Skeletal muscle cell (primary cell): ENCODE data around the gene RAB11FIP4.

Experiments
- DNase-seq: peaks from one replicate; pipeline ENCODE4 v3.0.0-alpha.2; 2010; ENCODE audit warnings: low read depth
- H3K4me3 ChIP-seq: 2 replicates; pipeline ENCODE4 v1.5.1; 2011; ENCODE audit warnings: low read depth, mild to moderate bottlenecking, control low read depth, low read length, moderate library complexity

RAB11FIP4 gene

DNA sequence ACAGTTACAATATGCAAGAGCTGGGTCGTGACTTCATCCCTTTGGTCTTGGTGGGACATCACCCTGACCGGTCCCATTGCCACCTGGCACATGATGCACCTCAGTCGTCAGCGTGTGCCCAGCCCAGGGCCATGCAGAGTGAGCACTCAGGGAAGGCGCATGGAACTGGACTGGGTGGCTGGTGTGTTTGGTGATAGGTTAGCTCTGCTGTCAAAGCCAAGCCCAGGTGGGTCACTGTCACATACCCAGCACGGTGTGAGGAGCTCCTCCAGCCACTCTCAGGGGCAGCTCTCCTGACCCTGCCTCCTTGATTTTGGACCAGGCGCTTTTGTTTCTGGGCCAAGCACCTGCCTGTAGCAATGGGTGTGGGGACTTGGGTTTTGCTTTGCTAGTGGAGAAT is 180.9 kb downstream of the RAB11FIP4 start:
- H3K4me3 ChIP-seq = no peak overlapping the region

DNA sequence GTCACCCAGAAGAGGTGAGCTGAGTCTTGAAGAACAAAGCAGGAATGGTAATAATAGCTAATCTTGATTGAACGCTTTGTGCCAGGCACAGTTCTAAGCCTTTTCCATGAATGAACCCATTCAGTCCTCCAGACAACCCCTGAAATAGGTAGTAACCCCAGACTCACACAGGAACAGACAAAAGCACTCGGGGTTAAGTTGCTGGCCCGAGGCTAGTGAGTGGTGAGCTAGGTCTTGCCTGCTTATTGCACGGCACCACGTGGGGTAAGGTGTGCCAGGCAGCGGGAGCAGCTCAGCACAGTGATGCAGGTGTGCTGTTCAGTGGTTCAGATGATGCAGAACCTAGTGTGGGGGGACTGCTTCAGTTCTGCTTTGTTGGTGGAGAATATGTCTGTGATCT is 181.6 kb downstream of the RAB11FIP4 start:
- no peak overlapping the region for H3K4me3 ChIP-seq
- DNase-seq = no peak

More for the DNA sequence above, 180.9 kb downstream of the RAB11FIP4 start:
- no peak for DNase-seq

DNA sequence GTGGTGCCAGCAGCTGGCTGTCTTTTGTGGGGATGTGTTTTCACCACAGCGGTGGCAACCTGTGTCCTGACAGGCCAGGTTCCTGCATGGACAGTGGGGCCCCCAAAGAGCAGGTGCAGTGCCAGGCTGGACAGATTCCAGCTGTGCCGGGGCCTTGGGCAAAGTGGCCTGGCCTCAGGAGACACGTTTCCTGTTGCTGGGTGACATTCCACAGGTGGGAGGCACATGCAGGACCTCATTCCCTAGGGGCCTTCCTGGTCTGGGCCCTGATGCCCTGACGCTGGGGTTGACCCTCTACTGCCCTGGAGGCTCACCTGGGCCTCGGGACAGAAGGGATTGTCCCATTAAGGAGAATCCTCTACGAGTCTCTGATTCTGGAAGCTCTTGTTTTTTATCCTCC is 182.4 kb downstream of the RAB11FIP4 start:
- H3K4me3 ChIP-seq = no peak overlapping the region
- no peak for DNase-seq

DNA sequence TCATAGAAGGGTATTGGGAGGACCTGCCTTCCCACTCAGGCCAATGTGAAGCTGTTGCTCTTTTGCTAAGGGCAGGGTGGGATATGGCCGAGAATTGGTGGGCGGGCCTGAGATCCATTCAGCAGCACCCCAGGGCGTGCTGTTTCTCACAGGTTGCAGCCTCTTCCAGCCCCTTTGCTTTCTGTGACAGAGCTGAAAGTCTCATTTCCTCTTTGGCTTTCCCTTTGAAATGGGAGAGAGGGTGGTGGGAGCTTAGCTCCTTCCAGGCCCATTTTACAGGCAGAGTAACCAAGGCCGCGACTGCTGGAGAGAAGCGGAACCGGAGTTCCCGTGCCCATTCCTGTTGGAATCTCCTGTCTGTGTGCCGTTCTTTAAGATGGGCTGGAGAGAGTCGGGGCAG is 183.0 kb downstream of the RAB11FIP4 start:
- no peak for DNase-seq
- H3K4me3 ChIP-seq = no peak overlapping the region

DNA sequence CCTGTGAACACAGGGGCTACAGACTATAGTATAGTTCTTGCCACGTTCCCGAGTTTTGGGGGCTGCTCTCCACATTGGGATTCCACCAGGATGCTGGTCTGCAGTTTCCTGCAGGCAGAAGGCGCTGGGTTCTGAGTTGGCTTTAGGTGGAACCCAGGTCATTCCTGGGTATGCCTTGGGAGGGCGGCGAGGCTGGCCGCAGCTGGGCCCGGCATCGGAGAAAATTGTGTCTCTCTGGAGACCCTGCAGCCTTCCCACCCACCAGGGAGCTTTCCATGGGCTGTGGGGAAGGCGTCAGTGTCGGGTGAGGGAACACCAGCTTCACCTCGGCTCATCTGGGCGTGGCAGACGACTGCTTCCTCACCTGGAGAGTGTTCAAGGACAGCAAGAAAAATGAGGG is 183.6 kb downstream of the RAB11FIP4 start:
- no peak overlapping the region for H3K4me3 ChIP-seq
- DNase-seq = no peak

DNA sequence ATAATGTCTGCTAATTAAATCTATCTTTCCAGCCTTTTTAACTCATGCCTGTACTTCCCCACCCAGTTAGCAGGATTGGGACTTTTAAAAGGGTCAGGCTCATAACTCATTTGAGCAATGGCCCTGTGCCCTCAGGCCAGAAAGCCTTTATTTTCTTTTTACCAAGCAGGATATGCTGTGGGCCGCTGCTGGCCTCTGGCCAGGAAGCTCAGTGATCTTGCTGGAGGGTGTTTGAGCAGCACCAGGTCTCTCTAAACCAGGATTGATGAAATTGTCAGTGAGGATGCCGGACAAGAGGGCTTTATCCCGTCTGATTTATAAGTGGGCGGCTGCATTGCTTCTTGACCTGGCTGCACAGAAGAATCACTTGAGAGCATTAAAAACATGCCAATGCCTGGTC is 187.8 kb downstream of the RAB11FIP4 start:
- H3K4me3 ChIP-seq = no peak overlapping the region
- DNase-seq = no peak

DNA sequence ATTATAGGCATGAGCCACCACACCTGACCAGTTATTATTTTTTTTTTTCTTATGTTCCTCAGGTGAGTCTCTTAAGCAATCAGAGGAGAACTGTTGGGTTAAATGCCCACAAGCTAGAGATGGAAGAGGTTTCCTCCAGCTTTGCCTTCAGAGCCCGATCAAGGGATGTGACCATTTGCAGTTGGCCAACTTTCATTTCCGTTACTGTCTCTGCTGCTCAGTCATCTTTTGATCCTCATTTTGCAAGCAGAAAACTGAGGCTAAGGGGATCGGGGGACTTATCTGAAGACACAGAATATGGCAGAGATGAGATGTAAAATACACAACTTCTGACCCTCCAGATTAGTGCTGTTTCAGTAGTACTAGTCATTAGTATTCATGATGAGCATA is 188.8 kb downstream of the RAB11FIP4 start:
- no peak for DNase-seq

DNA sequence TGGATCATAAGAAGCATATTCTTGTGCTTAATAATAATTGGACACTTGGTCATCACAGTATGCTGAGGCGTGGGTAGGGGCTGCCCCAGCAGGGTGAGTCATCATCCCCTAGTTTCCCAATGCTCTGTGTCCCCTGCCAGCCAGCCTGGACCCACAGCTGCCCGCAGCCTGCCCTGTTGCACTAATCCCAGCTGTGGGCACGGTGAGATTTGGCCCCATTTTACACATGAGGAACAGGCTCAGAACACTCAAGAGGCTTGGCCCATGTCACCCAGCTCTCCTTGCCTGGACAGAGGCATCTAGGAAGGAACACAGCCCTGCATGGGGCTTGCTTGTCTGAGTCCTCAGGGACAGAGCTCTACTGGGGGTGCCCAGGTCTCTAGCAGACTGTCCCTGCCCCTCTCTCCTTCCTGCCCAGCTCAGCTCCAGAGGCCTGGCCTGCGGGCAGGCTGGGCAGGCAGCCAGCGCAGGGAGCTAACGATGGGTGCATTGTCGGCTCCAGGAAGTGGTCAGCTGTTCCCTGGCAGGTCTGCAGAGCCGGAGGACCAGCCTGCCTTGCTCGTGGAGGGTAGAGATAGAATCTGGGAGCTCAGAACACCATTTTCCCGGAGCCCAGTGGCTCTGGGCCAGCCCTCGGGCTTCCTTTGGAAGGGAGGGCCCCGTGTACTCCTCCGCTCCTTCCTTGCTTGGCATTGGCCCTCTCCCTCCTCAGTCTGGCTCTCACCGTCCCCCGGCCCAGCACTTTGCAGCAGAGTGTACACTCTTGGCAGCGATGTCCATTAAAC is 189.4 kb downstream of the RAB11FIP4 start:
- DNase-seq = peak; percentile 57
- no peak overlapping the region for H3K4me3 ChIP-seq

More for the DNA sequence above, 188.8 kb downstream of the RAB11FIP4 start:
- H3K4me3 ChIP-seq = no peak overlapping the region

DNA sequence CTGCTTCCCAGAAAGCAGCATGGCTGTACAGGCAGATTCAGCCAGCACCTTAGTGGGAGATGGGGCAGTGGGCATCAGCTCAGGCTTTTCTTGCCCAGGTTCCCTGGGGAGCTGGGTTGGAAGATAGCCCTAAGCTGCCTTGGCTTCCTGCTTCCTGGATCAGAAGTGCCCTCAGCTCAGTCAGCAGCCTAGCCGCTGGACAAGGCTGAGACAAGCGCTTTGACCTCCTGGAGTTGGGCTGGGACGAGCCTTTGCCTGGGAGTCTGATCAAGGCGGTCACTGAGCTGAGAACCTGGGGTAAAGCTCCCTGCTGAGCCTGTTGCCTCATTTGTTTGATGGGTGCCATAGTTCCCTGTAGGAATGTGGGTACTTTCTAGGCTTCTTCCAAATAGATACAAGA is 190.0 kb downstream of the RAB11FIP4 start:
- DNase-seq = no peak
- no peak overlapping the region for H3K4me3 ChIP-seq

DNA sequence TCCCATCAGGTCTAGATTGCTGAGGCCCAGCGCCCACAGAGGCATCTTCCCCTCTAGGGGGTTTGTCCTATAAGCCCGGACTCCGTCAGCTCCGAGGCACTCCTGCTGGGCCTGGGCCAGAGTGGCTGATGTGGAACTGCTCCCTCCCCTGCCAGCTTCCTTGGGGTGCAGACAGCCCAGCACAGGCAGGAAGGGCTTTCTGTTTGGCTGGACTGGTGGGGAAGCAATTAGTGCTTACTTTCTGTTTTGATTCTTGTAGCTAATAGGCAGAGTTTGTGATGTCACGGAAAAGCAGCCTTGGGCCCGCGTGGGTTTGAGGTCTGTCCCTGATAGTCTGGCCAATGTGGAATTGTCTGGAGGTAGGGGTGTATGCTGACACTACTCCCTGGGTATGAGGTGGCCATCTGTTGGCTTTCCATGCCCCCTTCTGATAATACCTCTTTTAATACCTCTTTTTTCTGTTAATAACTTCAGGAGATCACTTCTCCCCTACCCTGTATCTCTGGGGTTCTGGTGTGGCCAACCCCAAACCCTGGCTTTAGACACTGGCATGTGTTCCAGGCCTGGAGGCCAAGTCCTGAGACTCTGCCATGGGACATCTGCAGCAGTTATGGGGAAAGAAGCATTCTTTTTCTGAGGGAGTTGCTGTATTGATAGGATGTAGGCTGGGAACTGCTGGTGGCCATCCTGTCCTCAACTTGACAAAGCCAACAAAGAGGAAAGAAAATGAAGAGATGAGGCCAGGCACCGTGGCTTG is 190.9 kb downstream of the RAB11FIP4 start:
- H3K4me3 ChIP-seq = no peak overlapping the region
- no peak for DNase-seq

DNA sequence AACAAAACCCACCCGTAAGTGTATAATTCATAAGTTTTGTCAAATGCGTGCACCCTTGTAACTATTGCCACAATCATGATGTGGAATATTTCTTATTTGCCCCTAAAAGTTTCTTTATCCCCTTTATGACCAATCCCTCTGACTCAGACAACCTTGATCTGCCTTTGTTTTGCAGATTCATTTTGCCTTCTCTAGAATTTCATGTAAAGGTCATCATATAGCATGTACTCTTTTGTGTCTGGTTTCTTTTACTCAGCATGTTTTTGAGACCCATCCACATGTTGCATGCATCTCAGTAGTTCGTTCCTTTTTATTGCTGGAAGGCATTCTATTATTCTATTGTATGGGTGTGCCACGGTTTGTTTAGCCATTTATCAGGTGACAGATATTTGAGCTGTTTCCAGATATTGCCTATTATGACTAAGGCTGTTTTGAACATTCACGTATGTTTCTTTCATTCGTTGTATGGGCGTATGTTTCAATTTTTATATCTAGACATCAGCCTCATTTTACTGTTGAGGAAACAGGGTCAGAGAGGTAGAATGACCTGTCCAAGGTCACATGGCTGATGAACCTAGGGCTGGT is 192.4 kb downstream of the RAB11FIP4 start:
- H3K4me3 ChIP-seq = no peak overlapping the region
- DNase-seq = no peak

DNA sequence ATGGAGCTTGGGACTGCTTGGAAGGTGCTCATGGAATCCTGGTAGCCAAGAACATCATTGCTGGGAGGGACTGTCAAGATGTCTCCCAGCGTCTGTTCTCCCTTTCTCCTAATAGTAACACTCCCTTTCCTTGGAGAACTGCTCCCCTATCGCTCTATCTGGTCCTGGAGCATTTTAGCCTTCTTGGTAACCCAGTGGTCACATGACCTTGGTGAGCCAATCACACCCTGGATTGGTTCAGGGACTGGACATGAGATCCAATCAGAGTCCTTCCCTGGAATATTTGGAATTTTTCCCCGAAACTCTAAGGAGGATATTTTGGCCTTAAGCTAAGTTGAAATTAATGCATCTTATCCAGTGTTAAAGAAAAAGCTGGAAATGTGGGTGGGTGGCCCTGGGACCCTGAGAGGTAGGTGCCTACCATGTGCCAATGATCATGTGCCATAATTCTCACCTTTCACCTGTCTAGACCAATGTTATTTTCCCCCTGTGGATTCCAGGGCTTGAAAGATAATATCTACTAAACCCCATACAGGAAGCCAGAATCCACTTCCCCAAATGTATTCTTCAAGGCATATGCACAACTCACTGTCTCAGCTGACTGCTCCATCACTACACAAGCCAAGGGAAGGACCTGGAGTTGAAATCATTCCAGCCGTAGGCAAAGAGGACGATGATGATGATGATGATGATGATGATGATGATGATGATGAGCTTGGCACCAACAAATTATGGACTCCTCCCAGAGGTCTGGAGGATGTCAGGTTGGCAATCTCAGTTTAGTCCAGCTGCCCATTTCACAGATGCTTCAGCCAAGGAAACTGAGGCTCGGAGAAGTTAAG is 193.2 kb downstream of the RAB11FIP4 start:
- no peak for DNase-seq
- no peak overlapping the region for H3K4me3 ChIP-seq

DNA sequence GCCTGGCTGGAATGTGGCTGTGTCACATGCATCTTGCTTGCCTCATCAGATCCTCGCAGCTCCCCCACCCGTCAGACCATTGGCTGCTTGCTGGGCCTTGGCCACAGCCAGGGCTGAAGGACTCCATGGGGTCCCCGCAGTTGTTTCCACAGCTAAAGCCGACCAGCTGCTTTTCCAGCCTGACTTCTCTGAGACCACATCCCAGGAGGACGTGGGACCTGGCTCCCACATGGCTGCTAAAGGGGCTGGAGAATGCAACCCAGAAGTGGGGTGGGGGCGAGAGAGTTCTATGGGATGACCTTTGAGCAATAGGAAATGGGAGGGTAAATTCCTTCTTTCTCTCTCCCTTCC is 193.8 kb downstream of the RAB11FIP4 start:
- DNase-seq = no peak
- H3K4me3 ChIP-seq = no peak overlapping the region

DNA sequence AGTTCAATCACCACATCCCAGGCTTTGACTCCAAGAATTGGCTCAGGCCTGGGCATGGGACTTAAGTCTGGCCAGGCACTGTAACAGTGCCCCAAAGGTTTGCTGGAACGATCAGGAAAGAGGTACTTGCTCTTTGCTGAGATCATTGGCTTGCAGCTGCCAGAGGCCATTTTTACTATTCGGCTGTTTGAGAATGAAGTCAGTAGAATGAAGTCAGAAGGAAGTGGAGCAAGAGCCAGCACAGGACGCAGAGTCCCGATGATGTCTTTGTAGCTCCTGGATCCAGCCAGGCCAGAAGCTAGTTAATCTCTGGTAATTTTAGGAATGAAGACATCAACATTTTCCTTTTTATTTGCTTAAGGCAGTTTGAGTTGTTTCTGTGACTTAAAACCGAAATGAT is 195.5 kb downstream of the RAB11FIP4 start:
- H3K4me3 ChIP-seq = no peak overlapping the region
- DNase-seq = no peak

DNA sequence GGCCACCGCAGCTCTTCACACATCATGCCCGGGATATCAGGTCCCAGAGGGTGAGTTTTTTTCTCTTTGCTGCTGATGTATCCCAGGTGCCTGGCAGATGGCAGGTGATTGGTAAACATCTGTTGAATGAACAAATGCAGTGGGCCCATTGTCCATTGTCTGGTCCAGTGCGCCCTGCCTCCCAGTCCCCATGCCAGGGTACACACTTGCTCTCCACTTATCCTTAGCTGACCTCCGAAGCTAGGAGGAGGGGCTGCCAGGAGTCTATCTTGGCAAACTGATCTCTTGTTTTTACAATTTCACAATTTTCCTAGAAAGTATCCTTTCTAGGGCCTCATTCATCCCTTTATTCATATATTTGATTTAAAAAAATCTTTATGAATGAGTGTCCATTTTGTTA is 196.0 kb downstream of the RAB11FIP4 start:
- H3K4me3 ChIP-seq = no peak overlapping the region

More for the DNA sequence above, 196.0 kb downstream of the RAB11FIP4 start:
- DNase-seq = no peak
